GM18520 (cell line): ENCODE measurements around the gene NSUN4.
"Not testable (repeated sequence)": the region's sequence is repeated elsewhere in the genome, so short reads cannot be mapped to it uniquely, and the experiment has no call there.

Source experiments
- ATAC-seq: cut with Tn5 transposase; IDR thresholded peaks from one replicate; pipeline ENCODE4 v1.9.1; 2021; ENCODE audit not compliant: unreplicated experiment

The NSUN4 gene

DNA sequence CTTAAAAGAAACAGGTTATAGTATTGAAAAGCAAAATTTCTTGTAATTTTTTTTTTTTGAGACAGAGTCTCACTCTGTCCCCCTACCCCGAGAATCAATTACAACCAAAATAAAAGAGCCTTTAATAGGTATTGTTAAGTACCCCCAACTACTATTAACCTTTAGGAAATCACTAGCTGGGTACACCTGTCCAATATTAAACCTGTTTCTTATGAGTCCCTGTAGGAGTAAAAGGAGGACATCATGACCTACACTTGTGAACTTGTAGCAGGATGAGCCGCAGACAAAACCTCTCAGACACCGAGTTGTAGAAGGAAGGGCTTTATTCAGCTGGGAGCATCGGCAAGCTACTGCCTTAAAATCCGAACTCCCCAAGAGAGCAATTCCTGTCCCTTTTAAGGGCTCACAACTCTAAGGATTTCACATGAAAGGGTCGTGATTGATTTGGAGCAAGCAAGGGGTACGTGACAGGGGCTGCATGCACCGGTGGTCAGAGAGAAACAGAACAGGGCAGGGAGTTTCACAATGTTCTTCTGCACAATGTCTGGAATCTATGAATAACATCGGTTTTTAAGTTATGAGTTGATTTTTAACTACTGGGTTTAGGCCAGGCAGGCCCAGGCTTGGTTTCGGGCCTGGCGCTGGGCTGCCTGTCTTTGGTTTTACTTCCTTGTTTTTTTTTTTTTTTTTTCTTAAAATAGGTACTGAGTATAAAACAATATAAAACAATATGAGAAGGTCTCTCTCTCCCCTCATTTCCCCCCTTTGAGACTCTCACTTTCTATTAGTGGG is 15.1 kb upstream of the NSUN4 start:
- ATAC-seq: not testable (repeated sequence)

DNA sequence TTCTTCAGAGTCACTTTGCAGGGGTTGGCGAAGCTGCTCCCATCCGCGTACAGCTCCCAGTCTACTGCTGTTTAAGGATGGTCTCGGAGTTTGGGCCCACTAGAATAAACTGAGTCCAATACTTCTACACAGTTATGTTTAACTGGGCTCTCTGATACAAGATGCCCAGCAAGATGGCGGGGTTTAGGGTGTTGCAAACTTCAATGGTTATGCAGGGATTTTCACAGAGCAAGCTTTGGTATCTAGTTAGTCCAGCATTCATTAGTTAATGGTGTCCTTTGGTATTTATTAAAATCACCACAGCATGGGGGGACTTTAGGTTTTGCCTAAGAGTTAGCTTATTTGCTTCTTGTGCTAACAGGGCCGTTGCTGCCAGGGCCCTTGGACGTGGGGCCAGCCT is 12.4 kb upstream of the NSUN4 start:
- not testable (repeated sequence) for ATAC-seq

DNA sequence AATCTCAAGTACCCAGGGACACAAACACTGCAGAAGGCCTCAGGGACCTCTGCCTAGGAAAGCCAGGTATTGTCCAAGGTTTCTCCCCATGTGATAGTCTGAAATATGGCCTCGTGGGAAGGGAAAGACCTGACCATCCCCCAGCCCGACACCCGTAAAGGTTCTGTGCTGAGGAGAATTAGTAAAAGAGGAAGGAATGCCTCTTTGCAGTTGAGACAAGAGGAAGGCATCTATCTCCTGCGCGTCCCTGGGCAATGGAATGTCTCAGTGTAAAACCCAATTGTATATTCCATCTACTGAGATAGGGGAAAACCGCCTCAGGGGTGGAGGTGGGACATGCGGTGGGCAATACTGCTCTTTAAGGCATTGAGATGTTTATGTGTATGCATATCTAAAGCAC is 10.8 kb upstream of the NSUN4 start:
- not testable (repeated sequence) for ATAC-seq

DNA sequence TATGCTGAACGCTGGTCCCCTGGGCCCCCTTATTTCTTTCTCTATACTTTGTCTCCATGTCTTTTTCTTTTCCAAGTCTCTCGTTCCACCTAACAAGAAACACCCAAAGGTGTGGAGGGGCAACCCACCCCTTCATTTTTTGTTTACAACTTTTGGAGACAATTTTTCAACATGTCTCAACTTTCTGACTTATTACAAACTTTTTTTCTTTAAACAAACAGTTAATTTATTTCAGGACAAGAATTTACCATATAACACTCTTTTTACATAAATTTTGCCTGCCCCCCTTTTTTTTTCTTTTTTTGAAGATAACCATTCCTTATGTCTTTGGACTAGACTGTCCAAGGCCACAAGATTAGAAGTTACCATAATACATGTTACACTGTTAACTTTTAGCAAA is 10.2 kb upstream of the NSUN4 start:
- ATAC-seq: not testable (repeated sequence)

DNA sequence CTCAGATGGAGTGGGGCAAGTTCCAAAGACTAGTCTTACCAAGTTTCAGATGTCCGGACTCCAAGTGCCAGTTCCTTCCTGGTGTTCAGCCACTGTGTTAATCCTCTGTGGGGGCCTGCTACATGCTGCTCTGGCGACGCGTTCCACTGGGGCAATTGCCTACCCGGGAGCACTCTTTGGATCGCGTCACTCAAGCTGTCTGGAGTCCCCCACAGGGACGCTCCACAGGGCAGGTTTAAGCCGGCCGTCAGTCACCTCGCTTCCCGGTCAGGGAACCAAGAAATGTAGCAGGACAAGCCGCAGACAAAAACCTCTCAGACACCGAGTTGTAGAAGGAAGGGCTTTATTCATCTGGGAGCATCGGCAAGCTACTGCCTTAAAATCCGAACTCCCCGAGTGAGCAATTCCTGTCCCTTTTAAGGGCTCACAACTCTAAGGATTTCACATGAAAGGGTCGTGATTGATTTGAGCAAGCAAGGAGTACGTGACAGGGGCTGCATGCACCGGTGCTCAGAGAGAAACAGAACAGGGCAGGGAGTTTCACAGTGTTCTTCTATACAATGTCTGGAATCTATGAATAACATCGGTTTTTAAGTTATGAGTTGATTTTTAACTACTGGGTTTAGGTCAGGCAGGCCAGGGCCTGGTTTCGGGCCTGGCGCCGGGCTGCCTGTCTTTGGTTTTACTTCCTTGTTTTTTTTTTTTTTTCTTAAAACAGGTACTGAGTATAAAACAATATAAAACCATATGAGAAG is 8.6 kb upstream of the NSUN4 start:
- ATAC-seq: not testable (repeated sequence)

DNA sequence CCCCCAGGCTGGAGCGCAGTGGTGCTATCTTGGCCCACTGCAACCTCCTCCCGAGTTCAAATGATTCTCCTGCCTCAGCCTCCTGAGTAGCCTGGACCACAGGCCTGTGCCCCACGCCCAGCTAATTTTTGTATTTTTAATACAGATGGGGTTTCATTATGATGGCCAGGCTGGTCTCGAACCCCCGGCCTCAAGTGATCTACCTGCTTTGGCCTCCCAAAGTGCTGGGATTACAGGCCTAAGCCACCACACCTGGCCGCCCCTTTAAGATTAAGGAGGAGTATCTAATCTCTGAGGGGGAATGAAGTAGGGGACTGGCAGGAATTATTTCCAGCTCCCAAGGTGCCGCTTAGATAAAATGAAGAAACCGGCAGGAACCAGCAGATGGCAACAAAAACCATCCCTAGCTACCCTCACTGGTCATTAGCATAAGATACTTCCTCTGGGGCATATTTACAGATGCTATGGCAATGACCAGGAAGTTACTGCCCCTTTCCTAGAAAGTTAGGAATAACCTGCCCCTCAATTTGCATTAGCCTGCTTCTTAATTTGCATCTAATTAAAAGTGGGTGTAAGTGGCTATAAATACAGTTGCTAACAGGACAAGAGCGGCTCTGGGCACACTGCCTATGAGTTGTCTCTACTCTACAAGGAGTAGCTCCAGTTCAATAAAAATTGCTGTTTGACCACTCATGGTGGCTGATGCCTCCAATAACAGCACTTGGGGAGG is 7.1 kb upstream of the NSUN4 start:
- no peak for ATAC-seq

DNA sequence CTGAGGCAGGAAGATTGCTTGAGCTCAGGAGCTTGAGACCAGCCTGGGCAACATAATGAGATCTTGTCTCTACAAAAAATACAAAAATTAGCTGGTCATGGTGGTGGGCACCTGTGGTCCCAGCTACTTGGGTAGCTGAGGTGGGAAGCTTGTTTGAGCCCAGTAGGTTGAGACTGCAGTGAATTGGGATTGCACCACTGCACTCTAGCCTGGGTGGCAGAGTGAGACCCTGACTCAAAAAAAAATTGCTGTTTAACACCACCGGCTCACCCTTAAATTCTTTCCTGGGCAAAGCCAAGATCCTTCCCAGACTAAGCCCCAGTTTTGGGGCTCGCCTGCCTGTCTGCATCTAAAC is 6.6 kb upstream of the NSUN4 start:
- ATAC-seq: no peak

DNA sequence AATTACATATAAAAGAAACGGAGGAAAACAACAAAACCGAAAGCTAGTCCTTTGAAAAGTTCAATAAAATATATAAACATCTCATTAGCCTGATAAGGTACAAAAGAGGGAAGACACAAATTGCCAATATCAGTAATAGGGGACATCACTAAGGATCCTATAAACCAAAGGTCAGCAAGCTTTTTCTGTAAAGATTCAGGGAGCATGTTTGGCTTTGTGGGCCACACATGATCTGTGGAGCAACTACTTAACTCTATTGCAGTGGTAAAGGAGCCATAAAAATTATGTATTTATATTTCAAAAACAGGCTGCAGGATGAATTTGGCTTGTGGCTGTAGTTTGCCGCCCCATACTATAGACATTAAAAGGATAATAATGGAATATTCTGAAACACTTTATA is 5.5 kb upstream of the NSUN4 start:
- ATAC-seq: no peak

DNA sequence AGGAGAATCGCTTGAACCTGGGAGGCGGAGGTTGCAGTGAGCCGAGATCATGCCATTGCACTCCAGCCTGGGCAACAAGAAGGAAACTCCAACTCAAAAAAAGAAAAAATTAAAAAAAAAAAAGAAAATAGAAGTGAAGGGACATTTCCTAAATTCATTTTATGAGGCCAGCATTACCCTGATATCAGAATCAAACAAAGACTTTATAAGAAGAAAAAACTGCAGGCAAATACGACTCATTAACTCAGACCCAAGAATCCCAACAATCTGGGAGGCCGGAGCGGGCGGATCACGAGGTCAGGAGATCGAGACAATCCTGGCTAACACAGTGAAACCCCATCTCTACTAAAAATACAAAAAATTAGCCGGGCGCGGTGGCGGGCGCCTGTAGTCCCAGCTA is 3.2 kb upstream of the NSUN4 start:
- ATAC-seq: not testable (repeated sequence)

DNA sequence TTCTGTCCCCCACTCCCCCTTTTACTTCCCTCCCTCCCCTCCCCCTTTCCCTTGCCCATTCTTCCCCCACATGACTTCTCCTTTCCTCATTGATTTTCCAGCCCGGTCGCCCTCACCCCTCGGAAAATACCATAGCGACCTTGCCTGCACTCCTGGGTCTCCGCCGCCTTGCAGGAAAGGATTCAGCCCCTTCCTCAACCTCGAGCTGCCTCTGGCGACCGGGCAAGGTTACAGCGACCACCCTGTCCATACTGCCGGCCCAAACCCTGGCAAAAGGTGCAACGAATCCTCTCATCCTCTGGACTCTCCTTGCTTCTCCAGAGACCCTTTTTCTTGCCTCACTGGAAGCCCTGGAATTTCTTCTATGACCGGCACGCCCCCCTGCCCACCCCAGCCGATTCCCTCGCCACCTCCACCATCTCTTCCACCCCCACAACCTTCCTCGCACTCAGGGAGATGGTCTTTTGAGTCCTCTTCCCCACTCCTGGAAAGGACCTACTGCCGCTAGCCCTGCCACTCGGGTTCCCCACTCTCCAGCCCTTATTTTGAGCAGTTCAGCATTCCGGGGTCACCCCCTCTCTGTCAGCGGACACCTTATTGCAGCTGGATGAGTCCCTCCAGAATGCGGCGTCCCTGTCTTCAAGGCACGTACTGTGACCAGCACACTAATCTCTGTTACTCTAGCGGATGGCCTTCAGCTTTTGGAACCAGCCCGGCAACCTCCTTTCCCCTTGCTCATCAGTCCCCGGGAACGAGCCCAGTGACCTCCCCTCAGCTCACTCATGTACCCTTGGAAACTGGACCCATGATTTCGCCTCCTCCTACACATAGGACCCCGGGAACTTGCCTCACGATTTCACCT is 846 bp downstream of the NSUN4 start:
- ATAC-seq: no peak

DNA sequence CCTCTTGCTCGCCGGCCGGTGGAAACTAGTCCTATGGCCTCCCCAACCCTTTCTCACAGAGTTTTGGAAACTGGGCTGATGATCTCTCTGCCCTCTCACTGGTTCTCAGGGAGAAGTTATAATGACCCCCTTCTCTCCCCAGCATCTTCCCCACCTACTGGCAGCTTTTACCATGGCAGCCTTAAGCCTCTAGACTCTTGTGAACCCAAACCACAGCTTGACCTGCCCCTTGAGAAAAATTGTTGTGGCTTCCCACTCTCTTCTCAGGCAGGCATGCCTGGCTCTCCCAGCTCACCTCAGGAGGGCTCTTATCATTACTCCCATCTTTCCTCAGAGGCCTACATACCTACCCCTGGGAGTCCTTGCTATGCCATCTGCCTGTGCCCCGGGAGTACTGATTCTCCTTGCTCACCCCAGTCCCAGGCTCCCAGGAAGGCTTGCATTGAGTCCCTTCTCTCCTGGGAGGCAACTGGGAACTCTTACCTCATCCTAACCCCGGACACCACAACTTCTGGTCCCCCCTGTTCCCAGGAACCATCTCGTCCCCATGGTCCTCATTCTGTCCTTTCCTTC is 1.6 kb downstream of the NSUN4 start:
- ATAC-seq: no peak

DNA sequence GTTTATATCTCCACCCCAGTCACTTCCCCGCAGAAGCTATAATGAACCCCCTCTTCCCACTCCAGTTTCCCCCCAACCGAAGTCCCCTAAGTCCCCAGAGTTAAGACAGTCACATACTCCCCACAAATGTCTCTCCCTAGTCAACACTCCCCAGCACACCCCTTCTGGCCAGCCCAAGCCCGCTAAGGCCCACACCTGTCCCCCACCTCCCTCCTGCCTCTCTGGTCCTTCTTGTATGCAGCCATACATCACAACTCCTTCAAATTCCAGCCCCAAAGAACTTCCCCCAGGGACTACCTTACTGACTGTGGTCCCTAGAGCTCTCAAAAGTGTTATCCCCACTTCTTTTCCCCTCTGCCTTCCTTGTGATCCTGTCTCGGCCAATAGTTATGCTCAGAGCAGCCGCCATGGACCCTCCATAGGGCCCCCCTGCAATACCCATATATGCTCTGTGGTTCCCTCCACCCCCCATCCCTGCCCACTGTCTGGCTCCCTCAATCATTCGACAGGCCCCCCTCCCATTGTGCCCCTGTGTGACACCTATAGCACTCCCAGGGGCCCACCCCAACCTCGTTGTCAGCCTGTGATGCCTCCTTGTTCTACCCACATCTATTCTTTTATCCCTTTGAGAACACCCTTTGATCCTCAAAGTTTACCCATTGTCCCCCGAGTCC is 2.2 kb downstream of the NSUN4 start:
- no peak for ATAC-seq

DNA sequence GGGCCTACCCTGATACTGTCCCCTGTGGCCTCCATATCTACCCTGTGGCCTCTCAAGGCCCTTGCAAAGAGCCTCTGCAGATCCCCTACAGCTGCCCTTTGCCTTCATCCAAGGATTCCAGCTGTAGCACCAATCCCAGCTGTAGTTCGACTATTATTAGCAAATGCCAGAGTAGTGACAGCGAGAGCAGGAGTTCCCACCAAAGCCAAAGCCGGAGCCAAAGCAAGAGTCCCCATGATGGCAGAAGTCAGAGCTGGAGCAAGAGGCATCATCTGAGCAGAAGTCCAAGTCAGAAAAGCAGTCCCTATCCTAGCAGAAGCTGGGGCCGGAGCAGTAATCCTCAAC is 2.7 kb downstream of the NSUN4 start:
- ATAC-seq: no peak

DNA sequence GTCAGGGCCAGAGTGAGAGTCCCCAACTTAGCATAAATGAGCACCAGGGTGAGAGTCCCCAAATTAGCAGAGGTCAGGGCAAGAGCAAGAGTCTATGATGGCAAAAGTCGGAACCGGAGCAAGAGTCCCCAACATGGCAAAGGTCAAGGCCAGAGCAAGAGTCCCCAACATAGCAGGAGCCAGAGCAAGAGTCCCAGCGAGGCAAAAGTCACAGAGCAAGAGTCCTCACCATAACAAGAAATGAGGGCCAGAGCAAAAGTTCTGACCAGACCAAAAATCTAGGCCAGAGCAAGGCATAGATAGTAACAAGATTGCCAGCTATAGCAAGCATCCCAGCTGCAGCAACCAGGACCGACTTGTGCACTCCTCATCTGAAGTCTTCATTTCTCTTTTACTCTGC is 3.1 kb downstream of the NSUN4 start:
- ATAC-seq: no peak

DNA sequence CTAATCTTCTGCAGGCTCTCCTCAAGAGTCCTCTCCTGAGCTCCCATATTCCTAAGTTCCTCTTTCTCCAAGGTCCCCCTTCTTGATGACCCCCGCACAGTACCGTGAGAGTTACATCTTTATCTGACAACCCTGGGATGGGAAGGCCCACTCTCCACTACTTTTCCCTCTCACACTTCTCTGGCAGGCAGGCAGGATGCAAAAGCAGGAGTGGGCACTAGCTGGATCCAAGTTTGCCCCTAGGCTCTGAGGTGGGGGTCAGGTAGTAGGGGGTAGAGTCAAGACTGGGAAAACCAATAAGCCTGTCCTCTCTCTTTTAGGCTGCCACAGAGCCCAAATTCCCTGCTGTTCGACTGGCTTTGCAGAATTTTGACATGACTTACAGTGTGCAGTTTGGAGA is 3.9 kb downstream of the NSUN4 start:
- no peak for ATAC-seq

DNA sequence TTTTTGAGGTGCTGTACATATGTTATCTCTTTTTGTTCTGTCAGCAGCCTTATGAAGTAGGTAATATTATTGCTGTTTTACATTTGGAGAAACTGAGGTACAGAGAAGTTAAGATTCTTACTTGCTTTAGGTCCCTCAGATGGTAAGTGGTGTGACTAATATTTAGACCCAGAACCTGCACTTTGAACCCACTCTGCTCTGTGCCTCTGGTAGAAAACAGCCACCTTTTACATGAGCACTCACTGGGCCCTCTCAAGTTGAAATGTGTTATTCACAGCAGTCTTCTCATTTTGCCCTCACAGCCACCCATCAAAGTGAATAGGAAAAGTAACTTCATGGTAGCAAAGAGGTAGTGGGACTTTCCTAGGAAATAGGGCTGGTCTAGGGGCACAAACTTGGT is 4.7 kb downstream of the NSUN4 start:
- ATAC-seq: no peak

DNA sequence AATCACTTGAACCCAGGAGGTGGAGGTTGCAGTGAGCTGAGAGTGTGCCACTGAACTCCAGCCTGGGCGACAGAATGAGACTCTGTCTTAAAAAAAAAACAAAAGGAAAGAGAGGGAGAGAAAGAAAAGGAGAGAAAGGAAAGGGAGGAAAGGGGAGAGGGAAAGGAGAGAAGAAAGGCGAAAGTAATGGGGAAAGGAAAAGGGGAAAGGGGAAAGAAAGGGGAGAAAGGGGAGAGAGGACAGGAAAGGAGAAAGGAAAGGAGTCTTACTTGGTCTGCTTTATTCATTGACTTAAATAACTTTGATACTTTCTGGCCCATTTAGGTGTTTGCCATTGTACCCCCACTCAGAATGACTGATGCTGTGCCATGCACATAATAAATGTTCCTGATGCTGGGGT is 11.8 kb downstream of the NSUN4 start:
- no peak for ATAC-seq

DNA sequence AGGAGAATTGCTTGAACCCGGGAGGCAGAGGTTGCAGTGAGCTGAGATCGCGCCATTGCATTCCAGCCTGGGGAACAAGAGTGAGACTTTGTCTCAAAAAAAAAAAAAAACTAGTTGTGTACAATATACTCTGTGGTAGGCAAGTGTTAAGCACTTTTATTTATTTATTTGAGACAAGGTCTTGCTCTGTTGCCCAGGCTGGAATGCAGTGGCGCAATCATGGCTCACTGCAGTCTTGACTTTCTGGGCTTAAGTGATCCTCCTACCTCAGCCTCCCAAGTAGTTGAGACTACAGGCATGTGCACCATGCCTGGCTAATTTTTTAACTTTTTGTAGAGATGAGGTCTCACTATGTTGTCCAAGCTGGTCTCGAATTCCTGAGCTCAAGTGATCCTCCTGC is 15.3 kb downstream of the NSUN4 start:
- not testable (repeated sequence) for ATAC-seq

DNA sequence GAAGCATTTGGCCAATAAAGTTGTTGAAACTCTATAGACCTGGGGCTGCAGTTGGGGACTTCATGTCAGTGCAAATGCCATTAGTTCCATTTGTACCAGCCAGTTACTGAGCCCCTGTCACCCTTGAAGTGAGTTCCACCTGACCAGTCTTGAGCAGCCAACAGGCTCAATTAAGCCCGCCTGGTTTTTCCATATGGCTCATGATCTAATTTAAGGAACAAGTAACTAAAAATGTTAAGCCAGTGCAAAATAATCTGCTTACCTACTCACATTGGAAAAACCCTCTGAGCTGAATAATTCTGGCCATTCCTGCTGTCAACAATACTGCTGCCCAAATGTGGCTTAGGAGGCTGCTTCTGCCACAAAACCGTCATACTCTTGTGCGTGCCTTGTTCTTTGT is 21.6 kb downstream of the NSUN4 start:
- no peak for ATAC-seq

DNA sequence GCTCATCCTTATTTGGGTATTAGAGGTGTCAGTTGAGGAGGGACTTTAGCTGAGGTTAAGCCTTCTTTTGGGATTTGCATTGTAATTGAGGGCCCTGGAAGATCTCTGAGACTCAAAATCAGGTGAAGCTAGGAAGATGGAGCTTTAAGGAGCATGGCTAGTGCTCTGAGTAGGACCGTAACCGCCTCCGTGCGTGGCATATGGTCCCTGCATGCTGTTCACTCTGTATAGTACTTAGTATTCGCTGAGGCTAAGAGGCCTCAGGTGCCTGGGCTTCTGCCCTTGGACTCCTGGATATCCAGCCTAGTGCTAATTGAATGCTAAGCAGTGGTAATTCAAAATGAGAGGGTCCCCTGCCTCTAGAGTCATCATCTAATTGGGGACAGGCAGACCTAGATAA is 22.5 kb downstream of the NSUN4 start:
- ATAC-seq: no peak
